Nephron progenitor cell (in vitro differentiated cells): Measurements from ENCODE around the gene TMEM217.

Source experiments
- DNase-seq: peaks from one replicate; pipeline ENCODE4 v3.0.0; 2021
- H3K27ac Mint-ChIP-seq: 2 replicates; pipeline ENCODE4 v1.8.0; 2021; ENCODE audit warnings: mild to moderate bottlenecking, moderate library complexity, mixed read lengths
- H3K27me3 Mint-ChIP-seq: 2 replicates; pipeline ENCODE4 v1.8.0; 2021; ENCODE audit warnings: mild to moderate bottlenecking, low read depth, mixed read lengths; ENCODE audit not compliant: poor library complexity
- H3K36me3 Mint-ChIP-seq: 2 replicates; pipeline ENCODE4 v1.8.0; 2021; ENCODE audit warnings: low read depth, mixed read lengths
- H3K4me1 Mint-ChIP-seq: 2 replicates; pipeline ENCODE4 v1.8.0; 2021; ENCODE audit warnings: mixed read lengths
- H3K4me3 Mint-ChIP-seq: 2 replicates; pipeline ENCODE4 v1.8.0; 2021; ENCODE audit warnings: mild to moderate bottlenecking, moderate library complexity, mixed read lengths
- H3K9me3 Mint-ChIP-seq: 2 replicates; pipeline ENCODE4 v1.8.0; 2021; ENCODE audit warnings: mild to moderate bottlenecking, moderate library complexity, mixed read lengths
- TF ChIP-seq, protein P1 (sequence below): fragments of 200-600 bp; sonication (generic); IDR thresholded peaks from 2 replicates; pipeline ENCODE4 v1.5.0; 2021; ENCODE audit warnings: antibody characterized with exemption

The TMEM217 gene

GRCh38 chr6:37241131-37241530 is 16.8 kb downstream of the TMEM217 start:
- peaks cover 8% of the 10 kb centered on the region for H3K27me3 Mint-ChIP-seq
- H3K36me3 Mint-ChIP-seq: no peaks in the 10 kb centered on the region
- H3K27ac Mint-ChIP-seq: no peak overlapping the region
- H3K9me3 Mint-ChIP-seq: no peaks in the 10 kb centered on the region
- TF ChIP-seq, protein P1, sequence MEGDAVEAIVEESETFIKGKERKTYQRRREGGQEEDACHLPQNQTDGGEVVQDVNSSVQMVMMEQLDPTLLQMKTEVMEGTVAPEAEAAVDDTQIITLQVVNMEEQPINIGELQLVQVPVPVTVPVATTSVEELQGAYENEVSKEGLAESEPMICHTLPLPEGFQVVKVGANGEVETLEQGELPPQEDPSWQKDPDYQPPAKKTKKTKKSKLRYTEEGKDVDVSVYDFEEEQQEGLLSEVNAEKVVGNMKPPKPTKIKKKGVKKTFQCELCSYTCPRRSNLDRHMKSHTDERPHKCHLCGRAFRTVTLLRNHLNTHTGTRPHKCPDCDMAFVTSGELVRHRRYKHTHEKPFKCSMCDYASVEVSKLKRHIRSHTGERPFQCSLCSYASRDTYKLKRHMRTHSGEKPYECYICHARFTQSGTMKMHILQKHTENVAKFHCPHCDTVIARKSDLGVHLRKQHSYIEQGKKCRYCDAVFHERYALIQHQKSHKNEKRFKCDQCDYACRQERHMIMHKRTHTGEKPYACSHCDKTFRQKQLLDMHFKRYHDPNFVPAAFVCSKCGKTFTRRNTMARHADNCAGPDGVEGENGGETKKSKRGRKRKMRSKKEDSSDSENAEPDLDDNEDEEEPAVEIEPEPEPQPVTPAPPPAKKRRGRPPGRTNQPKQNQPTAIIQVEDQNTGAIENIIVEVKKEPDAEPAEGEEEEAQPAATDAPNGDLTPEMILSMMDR: no peak
- no peak for DNase-seq
- no peak overlapping the region for H3K4me3 Mint-ChIP-seq
- H3K4me1 Mint-ChIP-seq: peaks cover 9% of the 10 kb centered on the region

DNA sequence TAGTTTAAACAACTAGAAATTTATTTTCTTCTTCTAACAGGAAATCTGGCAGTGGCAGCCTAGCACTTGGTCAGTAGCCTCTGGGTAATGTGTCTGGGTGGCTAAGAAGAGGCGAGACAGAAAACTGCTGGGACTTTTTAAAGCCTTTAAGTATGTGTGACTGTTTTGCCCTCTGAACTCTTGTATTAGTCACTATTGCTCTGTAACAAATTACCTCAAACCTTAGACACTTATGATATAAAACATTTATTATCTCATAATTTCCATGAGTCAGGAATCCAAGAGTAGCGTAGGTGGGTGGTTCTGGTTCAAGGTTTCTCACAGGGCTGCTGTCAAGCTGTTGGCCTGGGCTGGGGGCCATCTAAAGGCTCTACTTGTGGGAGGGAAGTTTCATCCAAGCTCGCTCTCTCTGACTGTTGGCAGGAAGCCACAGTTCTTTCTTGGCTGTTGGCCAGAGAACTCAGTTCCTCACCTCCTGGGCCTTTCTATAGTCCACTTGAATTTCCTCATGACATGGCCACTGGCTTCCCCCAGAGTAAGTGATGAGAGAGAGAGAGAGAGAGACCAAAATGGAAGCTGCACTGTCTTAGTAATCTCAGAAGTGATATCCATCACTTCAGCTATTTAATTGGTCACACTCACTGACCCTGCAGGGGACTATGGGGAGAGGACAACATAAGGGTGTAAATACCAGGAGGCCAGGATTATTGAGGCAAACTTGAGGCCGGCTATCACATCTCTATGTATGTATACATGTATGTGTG is 17.8 kb downstream of the TMEM217 start:
- Mint-ChIP-seq H3K27ac (peak overlapping the region; percentile 14), H3K4me3 (no peak overlapping the region), H3K4me1 (peaks cover 9% of the 10 kb centered on the region), H3K27me3 (peaks cover 8% of the 10 kb centered on the region), H3K9me3 (no peaks in the 10 kb centered on the region), H3K36me3 (no peaks in the 10 kb centered on the region)
- TF ChIP-seq, protein P1: no peak
- DNase-seq: no peak

GRCh38 chr6:37239526-37239925 is 18.4 kb downstream of the TMEM217 start:
- DNase-seq: no peak
- peaks cover 8% of the 10 kb centered on the region for H3K27me3 Mint-ChIP-seq
- peaks cover 1% of the 10 kb centered on the region for H3K9me3 Mint-ChIP-seq
- no peak overlapping the region for H3K27ac Mint-ChIP-seq
- H3K4me1 Mint-ChIP-seq: peaks cover 9% of the 10 kb centered on the region
- H3K4me3 Mint-ChIP-seq: no peak overlapping the region
- TF ChIP-seq, protein P1: no peak
- H3K36me3 Mint-ChIP-seq: no peaks in the 10 kb centered on the region

DNA sequence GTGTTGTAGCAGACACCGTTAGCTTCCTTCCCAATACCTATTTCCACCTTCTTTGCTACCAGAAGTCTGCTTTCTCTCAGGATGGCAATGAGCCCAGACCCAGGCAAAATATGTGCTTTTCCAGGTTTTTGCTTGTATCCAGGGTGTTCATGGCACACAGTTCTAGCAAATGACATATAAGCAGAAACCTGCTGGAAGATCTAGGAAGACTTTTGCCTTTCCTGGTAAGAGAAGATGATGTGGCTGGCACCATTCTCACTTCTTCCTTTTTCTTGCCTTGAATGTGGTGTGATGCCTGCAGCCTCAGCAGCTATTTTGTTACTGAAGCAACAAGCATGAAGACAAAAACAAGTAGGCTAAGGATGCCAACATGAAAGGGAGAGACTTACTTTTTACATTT is 19.6 kb downstream of the TMEM217 start:
- no peaks in the 10 kb centered on the region for H3K36me3 Mint-ChIP-seq
- DNase-seq: no peak
- TF ChIP-seq, protein P1: no peak
- no peak overlapping the region for H3K4me3 Mint-ChIP-seq
- H3K9me3 Mint-ChIP-seq: peaks cover 6% of the 10 kb centered on the region
- H3K27ac Mint-ChIP-seq: no peak overlapping the region
- H3K4me1 Mint-ChIP-seq: peaks cover 9% of the 10 kb centered on the region
- peaks cover 8% of the 10 kb centered on the region for H3K27me3 Mint-ChIP-seq

DNA sequence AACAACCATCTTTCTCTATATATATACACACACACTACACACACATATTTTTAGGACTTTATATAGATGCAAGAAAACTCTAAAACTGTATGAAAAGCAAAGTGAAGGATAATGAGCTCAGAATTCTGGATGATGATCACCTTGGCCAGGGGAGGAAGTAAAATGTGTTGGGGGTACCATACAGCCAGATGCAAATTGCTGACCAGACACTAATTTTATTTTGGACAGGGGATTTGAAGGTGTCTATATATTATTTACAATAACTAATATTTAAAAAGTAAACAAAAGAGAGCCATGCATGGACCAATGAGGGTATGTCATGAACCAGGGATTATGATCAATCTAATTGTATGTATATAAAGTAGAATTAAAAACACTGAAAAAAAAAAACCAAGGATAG is 20.2 kb downstream of the TMEM217 start:
- TF ChIP-seq, protein P1: no peak
- Mint-ChIP-seq H3K36me3 (no peaks in the 10 kb centered on the region), H3K4me1 (peaks cover 8% of the 10 kb centered on the region), H3K27me3 (peaks cover 8% of the 10 kb centered on the region), H3K9me3 (peaks cover 6% of the 10 kb centered on the region), H3K4me3 (no peak overlapping the region), H3K27ac (no peak overlapping the region)
- DNase-seq: no peak

GRCh38 chr6:37236921-37237320 is 21.0 kb downstream of the TMEM217 start:
- peaks cover 6% of the 10 kb centered on the region for H3K9me3 Mint-ChIP-seq
- H3K36me3 Mint-ChIP-seq: no peaks in the 10 kb centered on the region
- peaks cover 4% of the 10 kb centered on the region for H3K4me1 Mint-ChIP-seq
- DNase-seq: no peak
- no peak overlapping the region for H3K27ac Mint-ChIP-seq
- H3K27me3 Mint-ChIP-seq: peaks cover 11% of the 10 kb centered on the region
- TF ChIP-seq, protein P1: no peak
- no peak overlapping the region for H3K4me3 Mint-ChIP-seq
